ENCODE measurements around the gene SLC25A41.

- TF ChIP-seq, protein P1, sequence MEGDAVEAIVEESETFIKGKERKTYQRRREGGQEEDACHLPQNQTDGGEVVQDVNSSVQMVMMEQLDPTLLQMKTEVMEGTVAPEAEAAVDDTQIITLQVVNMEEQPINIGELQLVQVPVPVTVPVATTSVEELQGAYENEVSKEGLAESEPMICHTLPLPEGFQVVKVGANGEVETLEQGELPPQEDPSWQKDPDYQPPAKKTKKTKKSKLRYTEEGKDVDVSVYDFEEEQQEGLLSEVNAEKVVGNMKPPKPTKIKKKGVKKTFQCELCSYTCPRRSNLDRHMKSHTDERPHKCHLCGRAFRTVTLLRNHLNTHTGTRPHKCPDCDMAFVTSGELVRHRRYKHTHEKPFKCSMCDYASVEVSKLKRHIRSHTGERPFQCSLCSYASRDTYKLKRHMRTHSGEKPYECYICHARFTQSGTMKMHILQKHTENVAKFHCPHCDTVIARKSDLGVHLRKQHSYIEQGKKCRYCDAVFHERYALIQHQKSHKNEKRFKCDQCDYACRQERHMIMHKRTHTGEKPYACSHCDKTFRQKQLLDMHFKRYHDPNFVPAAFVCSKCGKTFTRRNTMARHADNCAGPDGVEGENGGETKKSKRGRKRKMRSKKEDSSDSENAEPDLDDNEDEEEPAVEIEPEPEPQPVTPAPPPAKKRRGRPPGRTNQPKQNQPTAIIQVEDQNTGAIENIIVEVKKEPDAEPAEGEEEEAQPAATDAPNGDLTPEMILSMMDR (conservative IDR thresholded peaks at IDR 0.05): no peak
- no peak for TF ChIP-seq ZFX (IDR thresholded peaks at IDR 0.05)
Measured at GRCh38 chr19:6392221-6393073, 41.1 kb downstream of the SLC25A41 start.

All from C4-2B (cell line).